ENCODE results near the gene TLE1.
"Not testable (repeated sequence)": the region's sequence is repeated elsewhere in the genome, so short reads cannot be mapped to it uniquely, and the experiment has no call there.

The TLE1 gene

DNA sequence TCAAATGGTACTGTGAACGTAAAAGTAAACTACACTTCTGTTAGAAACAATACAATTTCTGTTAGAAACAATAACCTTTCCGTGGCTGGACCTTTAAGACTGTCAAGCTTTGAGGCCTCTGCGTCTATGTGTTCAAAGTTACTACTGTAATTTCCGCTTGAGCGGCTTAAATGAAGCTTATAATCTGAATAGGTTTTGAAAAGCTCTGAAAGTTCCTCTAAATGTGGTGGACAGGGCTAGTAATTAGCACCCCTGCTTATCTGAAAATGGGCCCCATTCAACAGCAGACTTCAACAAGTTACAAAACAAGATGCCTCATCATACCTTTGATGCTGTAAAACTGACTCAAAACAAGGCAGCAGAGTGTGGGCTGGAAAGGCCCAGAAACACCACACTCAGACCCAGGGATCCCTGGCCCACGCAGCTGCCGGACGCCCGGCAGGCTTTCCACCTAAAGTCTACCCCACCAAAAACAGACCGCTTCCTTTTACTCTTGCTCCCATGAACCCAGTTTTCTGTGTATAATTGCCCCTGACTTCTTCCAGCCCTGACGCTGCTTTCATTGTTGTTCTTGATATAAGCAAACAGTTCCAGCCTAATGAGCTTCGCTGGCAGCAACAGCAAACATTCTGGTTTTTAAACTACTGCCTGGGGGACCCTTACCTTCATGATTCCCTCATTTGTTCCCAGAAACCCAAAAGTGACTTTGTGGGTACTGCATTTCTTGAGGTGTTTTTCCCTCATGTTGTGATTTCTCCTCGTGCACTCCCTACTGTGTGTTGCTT lies 66.7 kb downstream of the TLE1 start:
- no peak for DNase-seq (ENCODE audit: low read depth in 2 of 2)

DNA sequence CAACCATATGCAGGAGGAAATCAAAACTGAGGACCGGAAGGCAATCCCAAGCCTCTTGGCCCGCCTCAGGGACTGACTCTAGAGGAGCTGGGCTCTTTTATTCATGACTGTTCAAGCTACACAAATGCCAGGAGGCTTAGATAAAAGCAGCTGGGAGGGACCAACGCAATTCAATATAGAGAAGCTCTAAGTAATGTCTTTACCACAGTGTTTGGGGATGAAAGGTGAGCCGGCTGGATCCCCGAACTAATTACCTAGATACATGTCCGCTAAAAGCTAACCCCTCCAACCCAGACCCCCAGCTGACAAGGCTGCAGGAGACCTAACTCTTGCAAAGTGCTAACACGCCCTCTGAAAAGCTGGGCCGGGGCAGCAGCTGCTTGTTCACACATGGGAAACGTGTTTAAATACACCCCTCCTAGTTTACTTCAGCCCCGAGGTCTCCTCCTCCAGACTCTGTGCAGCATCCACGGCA lies 67.5 kb downstream of the TLE1 start:
- DNase-seq (ENCODE audit: low read depth in 2 of 2): no peak

DNA sequence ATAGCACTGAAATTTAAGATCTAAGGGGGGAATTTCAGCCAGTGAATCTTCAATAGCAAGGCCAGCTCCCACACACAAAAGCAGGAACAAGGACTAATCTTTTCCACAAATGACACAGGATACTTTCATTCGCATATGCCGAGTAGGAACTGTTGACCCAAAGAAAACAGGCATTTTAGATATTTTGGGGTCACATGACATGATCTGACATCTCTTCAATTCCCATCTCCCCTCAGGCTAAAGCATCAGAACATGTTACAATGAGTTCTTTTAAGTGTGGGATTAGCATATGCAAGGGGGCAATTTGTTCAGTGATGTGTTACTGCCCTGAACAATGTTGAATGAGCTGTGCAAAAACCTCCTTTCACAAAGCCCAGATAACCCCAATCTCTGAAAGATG lies 68.2 kb downstream of the TLE1 start:
- no peak for DNase-seq (ENCODE audit: low read depth in 2 of 2)

DNA sequence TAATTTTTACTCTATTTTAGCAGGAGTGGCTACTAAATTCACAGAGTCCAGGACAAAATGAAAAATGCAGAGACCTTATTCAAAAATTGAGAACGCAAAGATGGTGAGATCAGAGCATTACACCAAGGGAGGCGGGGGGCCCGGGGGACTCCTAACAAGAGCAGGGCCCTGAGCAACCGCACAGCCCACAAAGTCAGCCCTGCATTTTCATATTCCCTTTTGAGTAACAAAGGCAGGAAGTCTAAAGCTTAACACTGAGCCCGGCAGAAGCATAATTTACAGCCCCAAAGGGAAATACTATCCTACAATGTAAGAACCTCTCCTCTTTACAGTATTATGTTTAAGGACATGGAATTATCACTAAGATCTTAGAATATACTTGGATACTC lies 69.4 kb downstream of the TLE1 start:
- no peak for DNase-seq (ENCODE audit: low read depth in 2 of 2)

DNA sequence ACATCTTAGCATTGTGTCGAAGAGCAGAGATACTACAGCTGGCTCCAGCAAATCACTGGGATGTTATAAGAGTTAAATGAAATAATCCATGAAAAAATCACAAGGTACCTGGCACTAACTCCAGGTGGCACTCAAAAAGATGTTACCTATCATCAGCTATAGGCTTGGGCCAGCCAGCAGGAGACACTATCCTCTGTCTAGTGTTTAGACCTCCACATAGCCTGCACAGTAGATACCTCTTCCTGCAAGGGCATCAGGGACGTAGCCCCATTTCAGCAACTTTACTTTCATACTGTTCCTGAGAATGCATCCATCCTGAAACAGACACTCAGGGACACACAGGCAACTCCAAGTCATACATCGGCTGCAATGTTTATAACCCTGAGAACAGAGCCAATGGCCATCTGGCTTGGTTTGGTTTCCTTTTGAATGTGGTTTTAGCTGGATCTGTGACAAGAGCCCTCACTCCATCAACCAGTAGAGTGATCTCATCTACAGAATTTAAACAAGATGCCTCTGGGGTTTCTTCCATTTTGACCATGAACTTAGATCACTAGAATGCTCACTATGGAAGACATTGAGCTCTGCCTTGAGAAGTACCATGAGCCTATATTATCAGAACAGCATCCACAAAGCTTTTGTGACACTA lies 69.9 kb downstream of the TLE1 start:
- DNase-seq (ENCODE audit: low read depth in 2 of 2): no peak

DNA sequence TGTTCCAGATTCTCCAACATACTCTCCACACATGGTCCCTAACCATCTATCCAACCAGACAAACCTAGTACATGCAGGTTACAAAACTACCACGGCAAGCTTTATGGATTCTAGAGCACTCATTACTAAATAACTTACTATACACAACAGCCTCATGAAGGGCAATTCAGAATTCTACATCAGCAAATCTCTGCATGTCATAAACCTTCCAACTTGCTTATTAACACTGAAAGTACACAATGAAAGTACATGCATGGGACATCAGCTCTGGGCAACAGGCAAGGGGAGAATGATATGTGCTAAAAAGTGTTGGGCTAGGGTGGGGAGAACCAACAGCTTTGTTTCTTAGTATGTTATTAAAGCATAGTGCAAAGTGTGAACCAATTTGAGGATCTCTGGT lies 70.4 kb downstream of the TLE1 start:
- no peak for DNase-seq (ENCODE audit: low read depth in 2 of 2)

DNA sequence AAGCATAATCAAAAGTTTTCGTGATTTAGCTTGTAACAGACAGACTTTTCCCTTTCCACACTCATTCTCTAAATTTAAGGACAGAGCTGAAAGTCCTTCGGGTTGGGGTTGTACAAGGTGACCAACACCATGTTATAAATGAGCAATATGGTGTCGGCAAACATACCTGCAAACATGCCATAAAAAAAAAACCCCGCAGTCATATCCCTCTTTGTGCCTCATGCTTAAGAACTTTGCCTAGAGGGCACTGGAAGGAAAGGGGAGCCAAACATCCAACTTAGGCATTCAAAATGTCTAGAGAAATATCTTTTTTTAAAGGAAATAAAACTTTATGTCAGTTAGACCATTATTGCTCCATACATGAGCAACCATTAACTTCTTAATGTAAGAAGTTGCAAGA lies 73.2 kb downstream of the TLE1 start:
- DNase-seq (ENCODE audit: low read depth in 2 of 2): no peak

DNA sequence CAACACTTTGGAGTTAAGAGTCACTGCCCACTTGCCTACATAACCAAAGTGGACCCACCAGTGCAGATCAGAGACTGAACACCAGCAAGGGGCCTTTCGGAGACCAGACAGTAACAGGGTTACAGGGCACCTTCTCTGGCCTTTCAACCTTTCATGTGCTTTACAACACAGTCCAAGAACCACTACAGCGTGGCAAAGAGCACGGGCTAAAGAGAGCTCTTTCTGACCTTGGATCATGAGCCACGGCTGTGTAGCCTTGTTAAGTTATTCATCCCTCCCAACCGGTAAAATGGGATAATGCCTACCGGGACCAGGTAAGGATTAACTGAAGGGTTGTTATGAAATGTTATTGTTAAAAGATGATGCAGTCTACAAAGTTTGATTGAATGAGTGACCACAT lies 75.0 kb downstream of the TLE1 start:
- no peak for DNase-seq (ENCODE audit: low read depth in 2 of 2)

DNA sequence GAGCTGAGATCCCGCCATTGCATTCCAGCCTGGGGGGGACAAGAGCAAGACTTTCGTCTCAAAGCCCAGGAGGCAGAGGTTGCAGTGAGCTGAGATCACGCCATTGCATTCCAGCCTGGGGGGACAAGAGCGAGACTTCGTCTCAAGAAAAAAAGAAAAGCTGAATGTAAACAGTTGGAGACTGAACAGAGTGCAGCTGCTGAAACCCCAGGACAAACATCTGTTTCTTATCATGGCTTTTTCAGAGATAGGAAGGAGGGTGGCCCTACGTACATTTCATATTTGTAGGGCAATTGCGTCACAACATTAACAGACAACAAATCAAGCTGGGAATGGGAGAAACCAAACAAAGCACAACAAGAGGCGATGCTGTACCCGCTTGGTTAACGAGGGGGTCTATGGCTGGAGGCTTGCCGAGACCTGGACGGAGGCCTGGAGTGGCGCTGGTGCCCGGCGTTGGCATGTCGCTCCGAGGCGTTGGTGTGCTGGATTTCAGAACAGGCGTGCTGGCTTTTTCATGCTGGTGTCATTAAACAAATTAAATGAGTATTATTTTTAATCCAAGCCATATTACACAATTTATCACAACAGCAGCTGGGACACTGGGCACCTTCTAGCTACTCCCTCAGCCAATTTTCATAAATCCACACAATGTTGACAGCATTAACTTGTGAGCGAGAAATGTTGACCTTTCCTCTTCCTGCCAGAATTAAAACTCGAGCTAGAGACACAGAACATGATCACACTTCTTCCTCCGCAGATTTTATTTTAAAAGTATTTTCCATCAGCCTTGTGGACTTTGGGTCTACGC lies 76.1 kb downstream of the TLE1 start:
- DNase-seq (ENCODE audit: low read depth in 2 of 2): no peak

DNA sequence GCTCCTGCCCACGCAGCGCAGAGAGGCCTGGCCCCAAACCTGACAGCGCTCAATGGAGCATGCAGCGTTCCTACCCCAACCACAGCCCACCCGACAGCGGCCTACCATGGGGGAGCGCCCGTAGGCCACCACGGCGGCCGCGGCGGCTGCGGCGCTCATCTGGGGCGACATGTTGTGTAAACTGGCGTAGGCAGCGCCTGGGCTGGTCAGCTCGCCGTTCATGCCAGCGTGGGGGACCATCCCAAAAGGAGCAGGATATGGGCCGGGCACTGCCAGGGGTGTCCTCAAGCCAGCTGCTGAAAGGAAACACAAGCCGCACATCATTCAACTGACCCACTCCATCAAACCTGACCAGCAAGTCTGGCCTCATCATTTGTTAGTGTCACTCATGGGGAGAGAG lies 77.7 kb downstream of the TLE1 start:
- no peak for DNase-seq (ENCODE audit: low read depth in 2 of 2)

DNA sequence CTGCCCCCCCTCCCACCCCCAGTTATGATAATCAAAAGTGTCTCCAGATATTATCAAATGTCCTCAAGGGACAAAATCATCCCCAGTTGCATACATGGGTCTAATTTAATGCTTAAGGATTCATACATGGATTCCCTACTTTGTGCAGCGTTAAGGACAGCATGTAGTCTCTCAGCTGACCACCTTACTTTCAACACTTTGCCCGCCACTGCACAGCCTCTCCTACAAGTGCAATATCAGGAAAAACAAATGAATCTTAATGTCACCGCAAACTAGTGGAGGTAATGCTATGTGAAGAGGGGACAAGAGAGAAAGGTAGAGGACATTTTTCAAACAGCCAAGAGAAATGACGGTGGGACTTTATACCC lies 78.6 kb downstream of the TLE1 start:
- DNase-seq (ENCODE audit: low read depth in 2 of 2): no peak

DNA sequence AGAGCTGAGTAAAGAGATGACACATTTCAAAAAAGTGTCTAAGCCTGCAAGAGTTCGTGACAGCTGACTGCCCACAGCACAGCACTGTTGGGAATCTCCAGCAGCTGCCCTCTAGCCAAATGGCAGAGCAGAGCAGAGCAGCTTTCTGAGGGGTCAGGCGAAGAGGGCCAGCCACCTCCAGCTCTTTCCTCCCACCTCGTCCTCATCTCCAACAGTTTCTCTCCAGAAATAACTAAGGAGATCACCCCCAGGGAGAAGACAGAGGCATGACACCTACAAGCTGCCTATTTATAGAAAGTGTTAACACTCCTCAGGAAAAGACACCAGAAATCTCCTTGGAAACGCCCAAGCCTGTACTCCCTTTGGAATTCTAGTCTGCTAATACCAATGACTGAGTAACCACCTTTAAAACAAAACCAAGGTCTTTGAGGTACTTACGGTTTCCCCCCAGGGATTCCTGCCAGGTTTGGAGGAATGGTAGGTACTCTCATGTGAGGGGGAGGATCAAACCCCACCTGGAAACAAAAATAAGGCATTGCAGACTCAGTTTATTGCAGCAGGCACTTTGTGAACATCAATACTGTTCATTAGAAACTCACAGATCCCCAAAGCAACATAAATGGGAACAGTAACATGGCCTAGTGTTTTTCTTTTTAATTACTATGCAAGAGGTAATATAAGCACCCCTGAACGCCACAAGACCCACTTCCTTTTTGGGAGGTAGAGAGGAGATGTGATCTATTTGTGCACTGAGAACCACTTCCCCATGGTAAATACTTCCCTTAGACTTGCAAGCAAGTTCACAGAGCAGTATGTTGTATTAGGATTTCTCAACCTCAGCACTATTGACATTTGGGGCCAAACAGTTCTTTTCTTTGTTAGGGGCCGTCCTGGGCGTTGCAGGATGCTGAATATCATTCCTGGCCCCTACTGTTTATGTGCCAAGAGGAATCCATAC lies 79.3 kb downstream of the TLE1 start:
- no peak for DNase-seq (ENCODE audit: low read depth in 2 of 2)

DNA sequence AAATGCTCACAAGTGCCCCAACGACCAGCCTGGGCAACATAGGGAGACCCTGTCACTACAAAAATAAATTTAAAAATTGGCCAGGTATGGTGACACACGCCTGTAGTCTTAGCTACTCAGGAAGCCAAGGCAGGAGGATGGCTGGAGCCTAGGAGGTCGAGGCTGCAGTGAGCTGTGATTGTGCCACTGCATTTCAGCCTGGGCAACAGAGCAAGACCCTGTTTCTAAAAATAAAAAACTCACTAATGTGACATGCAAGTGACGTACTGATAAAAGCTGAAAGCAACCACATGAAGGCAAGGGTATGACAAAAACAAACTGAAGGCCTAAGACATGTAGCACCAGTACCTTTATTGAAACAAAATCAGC lies 81.1 kb downstream of the TLE1 start:
- no peak for DNase-seq (ENCODE audit: low read depth in 2 of 2)

DNA sequence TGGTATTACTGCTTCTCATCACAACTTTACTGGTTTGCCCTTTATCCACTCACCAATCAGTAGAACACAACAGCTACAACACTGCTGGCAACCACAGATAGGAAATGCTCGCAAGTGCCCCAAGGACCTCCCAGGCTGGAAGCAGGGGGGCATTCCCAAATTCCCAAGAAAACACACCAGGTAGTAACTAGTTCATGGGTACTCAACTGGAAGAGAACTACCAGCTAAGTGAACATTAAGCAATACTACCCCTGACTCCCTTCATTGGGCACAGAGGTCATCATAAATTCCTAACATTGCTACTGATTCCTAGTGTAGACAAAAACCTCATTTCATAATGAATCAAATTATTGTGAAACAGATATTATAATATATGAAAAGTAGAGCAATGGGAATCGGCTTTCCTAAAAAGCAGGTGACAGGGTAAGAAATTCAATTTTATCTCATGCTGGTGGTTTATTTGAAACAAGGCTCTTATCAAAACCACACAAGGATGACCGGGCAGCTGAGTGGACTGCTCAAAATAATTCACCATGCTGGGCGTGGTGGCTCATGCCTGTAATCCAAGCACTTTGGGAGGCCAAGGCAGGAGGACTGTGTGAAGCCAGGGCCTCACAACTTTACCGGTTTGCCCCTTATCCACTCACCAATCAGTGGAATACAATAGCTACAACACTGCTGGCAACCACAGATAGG lies 81.6 kb downstream of the TLE1 start:
- no peak for DNase-seq (ENCODE audit: low read depth in 2 of 2)

DNA sequence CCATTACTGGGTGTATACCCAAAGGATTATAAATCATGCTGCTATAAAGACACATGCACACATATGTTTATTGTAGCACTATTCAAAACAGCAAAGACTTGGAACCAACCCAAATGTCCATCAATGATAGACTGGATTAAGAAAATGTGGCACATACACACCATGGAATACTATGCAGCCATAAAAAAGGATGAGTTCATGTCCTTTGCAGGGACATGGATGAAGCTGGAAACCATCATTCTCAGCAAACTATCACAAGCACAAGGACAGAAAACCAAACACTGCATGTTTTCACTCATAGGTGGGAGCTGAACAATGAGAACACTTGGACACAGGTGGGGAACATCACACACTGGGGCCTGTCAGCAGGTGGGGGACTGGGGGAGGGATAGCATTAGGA lies 83.1 kb downstream of the TLE1 start:
- not testable (repeated sequence) for DNase-seq (ENCODE audit: low read depth in 2 of 2)

DNA sequence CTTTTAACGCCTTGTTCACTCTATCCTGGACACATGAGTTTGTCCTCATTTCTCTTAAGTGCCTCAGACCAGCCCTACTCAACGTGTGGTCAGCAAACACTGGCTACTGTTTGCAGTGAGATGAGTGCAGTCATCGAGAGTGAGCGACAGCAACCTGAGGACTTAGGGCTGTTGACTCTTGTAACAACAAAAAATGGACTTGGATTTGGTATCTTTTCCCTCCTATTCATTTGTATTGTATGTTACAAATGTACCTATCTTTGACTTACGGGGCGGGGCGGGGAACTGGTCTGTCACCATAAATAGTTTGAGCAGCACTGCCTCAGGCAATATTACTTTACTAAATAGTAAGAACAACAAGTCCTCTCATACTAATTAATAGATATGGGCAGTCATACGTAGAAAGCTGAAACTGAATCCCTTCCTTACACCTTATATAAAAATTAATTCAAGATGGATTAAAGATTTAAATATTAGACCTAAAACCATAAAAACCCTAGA lies 84.1 kb downstream of the TLE1 start:
- no peak for DNase-seq (ENCODE audit: low read depth in 2 of 2)

DNA sequence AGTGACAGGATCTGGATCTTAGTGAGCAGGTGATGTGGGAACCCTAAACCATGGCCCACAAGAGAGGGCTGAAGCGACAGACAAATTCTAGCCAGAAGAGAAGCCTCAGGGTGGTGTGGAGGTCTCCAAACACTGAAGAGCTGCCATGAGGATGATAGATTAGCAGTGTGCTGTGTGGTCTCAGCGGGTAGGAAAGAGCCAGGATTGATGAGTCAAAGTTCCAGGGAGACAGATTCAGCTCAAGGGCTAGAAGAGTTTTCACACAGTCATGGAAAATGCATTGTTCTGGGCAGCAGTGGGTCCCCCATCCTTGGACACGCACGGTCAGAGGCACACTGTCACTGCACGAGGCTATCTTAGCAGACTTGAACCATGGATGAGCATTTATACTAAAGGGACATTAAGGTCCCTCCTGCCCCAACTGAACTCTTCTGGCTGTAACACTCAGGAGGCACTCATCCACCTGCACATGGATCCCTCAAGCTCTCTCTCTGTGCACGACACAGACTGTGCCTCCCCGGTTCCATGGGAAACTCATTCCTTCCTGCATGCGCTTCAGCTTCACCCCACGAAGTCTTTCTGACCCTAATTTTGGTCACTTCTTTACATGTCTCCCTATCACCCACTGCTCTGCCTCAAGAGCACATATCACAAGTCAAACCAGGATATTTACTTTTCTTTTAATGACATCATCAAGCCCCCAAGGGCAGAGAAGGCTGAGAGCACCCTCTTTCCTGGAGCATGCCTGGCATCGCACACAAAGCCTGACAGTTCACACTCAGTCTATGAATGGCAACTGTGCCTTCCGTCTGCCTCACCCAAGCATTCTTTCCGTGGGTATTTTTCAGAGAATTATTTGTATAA lies 84.8 kb downstream of the TLE1 start:
- no peak for DNase-seq (ENCODE audit: low read depth in 2 of 2)

DNA sequence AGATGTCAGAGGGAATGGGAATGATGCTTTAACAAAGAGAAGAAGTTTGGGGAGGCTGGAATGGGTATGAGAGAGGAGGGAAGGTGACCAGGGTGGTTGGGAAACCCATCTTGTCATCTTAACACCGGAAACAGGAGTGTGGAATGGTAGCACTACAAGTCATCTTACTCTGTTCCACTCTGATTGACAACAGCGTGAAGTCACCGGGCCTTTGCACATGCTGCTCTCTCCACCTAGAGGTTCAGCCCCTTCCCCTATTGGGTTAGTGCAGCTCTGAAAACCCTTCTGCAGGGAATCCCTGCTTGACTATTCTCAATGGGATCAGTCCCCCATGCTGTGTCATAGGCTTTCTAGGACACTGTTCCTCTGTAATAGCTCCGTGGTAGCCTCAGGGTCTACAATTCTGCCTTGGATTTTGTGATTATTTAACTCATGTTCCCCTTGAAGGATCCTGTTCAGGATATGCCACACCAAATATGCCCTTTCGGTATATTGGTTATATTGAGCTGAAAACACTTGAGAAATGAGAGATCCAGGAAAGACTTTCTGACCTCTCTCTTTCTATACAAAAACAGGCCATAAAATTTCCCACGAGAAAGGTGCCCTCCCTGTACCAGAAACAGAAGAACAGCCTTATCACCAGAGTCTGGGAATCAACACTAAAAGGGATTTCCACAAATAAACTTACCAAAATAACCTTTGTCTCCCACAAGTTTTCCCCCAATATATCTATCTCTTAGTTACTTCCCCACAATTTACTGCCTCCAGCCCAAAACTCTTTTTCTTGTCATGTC lies 86.3 kb downstream of the TLE1 start:
- no peak for DNase-seq (ENCODE audit: low read depth in 2 of 2)
